Left ventricle myocardium superior (tissue), 1 donor: ENCODE measurements around the gene KEAP1. TPM values are rescaled to one million over a fixed set of nuclear protein-coding genes. Genes with fewer than 3 reads are reported as not detected.
"Not testable (repeated sequence)": the region's sequence is repeated elsewhere in the genome, so short reads cannot be mapped to it uniquely, and the experiment has no call there.

Experiments
- ATAC-seq: fragments of 200-7000 bp; cut with Tn5 transposase; one replicate; pipeline ENCODE4 v1.9.1; 2020; ENCODE audit warnings: mild to moderate bottlenecking, moderate library complexity
- DNase-seq: peaks from one replicate; pipeline ENCODE4 v3.0.0-alpha.2; 2020
- intact Hi-C: fragments of 100-400 bp; cut with micrococcal nuclease; formaldehyde crosslinking; loops from one replicate; pipeline ENCODE4 v1.11.0; 2022
- long read RNA-seq: library from polyadenylated mRNA; unstranded; transcript quantifications from one replicate; pipeline ENCODE4 v2.0.0, GENCODE V29; 2021
- total RNA-seq: library from RNA; stranded (reverse); fragmentation: NEBNext Ultra II Directional; extraction: Animal tissue kit (Norgen Biotek cat#: 25700); gene quantifications from one replicate; pipeline ENCODE4 v1.2.1, GENCODE V29; 2021
- donor health status: DM: no; HTN: yes; CAD: no; lungs with severe emphysema.

KEAP1 gene
- 87.7 TPM for total RNA-seq
- long read RNA-seq, transcript KEAP1-201 (6 exons, 2,955 nt): minor isoform, 44 of 397 reads
- long read RNA-seq, transcript KEAP1-202 (6 exons, 2,648 nt): major isoform, 252 of 397 reads
- long read RNA-seq, partial matches to known transcripts: 73 of 397 reads
- long read RNA-seq, other reads (novel, unspliced or antisense): 26 of 397 reads

DNA sequence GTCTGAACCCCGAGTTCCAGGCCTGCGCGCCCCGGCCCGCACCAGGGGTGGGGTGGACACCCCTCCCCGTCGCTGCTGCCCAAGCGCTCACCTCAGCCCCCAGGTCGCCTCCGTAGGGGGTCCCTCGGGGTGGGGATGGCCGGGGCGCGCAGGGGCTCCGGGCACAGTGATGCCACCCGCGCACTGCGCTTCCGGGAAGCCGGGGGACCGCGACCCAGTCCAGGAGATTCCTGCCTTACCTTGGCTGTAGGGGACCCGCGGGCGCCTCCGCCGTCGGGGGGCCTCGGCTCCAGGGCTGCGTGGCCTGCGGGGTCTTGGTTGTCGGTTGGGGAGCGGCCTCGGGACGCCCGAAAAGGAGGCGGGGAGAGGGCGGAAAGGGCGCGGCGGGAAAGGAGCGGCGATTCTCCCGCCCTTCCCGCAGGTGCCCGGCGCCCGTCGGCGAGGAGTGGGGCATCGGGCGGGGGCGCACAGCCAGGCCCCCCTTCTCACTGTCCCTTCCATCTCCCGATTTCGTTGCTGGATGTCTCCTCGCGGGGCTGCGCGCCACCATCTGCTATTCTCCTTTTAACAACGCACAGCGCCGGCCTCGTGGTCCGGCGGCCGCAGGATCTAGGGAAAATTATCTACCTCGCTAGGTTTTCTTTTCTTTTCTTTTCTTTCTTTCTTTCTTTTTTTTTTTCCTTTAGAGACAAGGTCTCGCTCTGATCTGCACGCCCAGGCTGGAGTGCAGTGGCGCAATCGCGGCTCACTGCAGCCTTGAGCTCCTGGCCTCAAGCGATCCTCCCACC, at the start of gene KEAP1:
Gene KEAP1 (minus strand): TSS at position 355 of the 788 bp plus-strand sequence. CDS start 3,323 bp downstream, outside the sequence.
- peak; percentile 26 for ATAC-seq
- DNase-seq: peak; percentile 65
- intact Hi-C loops: no loop called here

DNA sequence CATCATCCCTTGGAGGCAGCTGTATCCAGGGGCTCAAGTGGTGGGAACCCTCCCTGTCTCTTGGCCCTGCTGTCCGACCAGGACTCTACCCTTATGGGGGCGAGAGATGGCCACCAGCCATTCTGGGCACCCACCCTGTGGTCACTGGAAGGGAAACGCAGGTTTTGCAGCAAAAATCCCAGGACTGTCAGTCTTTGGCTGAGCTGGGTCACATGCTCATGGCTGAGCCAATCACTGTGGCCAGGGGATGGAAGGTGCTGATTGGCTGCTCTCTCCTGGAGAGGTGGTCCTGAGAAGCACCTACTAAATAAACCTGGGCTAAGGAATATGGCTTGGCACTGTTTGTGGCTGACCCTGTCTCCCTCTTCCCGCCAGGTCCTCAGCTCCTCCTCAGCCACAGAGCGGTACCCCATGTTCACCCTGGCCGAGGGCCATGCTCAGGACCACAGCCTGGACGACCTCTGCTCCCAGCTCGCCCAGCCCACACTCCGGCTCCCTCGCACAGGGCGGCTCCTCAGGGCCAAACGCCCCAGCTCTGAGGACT, 49.4 kb upstream of the KEAP1 start:
- peak; percentile 19 for ATAC-seq
- DNase-seq: no peak
- intact Hi-C loops: no loop called here

- DNase-seq: no peak
- ATAC-seq: peak; percentile 5
- intact Hi-C loops: no loop called here
Observed at GRCh38 chr19:10551698-10552301, 48.6 kb upstream of the KEAP1 start.

DNA sequence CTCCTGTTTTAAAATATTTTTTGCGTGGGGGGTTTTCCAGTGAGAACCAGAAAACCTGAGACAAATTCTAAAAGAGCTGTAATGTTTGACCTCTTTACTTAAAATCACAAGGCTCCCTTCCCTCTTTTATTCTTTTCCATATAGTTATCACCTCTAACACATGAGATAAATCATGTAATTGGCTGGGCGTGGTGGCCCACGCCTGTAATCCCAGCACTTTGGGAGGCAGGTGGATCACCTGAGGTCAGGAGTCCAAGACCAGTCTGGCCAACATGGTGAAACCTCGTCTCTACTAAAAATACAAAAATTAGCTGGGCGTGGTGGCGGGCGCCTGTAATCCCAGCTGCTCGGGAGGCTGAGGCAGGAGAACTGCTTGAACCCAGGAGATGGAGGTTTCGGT, 47.9 kb upstream of the KEAP1 start:
- intact Hi-C loops: not testable (repeated sequence)

DNA sequence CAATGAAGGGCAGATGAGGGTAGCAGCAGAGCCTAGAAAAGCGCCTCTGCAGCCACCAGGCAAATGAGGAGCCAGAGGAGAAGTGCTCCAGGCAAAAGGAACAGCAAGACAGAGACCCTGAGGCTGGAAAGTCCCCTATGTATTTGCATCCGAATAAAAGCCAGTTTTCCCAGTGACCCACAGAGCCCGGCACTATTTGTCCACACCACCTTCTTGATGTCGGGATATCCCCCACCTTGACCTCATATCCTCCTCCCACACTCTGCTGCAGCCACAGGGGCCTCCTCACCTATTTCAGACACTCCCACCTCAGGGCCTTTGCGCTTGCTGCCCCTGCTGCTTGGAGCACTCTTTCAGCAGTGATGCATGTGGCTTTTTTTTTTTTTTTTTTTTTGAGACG, 47.2 kb upstream of the KEAP1 start:
- DNase-seq (no peak), ATAC-seq (no peak)
- intact Hi-C loops: no loop called here

More for the DNA sequence above, 47.9 kb upstream of the KEAP1 start:
- ATAC-seq, DNase-seq: not testable (repeated sequence)

GRCh38 chr19:10549733-10550132, 46.6 kb upstream of the KEAP1 start:
- ATAC-seq: no peak
- intact Hi-C loops: no loop called here
- no peak for DNase-seq

- ATAC-seq: no peak
- no peak for DNase-seq
- intact Hi-C loops: no loop called here
Observed at GRCh38 chr19:10548746-10549276, 45.7 kb upstream of the KEAP1 start.

DNA sequence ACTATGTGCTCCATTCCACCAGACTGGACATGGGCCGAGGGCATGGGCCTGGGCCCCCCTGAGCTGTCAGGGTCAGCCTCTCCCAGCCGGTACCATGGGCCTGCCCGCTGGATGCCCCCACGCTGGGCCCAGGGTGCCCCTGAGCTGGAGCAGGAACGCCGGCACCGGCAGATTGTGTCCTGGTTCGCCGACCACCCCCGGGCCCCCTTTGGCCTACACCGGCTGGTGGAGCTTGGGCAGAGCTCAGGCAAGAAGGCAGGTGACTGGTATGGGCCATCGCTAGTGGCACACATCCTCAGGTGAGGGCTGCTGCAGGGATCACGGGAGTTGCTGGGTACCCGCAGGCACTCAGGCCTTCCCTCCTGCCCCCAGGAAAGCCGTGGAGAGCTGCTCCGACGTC, 43.7 kb upstream of the KEAP1 start:
- intact Hi-C loops: no loop called here
- no peak for ATAC-seq
- no peak for DNase-seq

DNA sequence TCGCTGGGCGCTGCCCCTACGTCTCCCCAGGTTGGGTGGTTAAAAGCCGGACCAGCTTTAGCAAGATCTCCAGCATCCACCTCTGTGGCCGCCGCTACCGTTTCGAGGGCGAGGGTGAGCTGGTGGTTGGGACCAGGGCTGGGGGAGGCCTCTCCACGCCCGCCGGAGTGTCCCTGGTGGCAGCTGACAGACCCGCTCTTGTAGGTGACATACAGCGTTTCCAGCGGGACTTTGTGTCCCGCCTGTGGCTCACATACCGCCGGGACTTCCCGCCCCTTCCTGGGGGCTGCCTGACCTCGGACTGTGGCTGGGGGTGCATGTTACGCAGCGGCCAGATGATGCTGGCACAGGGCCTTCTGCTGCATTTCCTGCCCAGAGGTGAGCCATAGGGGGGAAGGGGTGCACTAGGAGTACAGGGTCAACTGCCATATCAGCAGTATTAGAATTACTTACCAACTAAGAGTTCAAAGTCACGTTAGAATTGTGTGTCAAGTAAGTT, 41.6 kb upstream of the KEAP1 start:
- intact Hi-C loops: no loop called here
- DNase-seq: no peak
- ATAC-seq: no peak

DNA sequence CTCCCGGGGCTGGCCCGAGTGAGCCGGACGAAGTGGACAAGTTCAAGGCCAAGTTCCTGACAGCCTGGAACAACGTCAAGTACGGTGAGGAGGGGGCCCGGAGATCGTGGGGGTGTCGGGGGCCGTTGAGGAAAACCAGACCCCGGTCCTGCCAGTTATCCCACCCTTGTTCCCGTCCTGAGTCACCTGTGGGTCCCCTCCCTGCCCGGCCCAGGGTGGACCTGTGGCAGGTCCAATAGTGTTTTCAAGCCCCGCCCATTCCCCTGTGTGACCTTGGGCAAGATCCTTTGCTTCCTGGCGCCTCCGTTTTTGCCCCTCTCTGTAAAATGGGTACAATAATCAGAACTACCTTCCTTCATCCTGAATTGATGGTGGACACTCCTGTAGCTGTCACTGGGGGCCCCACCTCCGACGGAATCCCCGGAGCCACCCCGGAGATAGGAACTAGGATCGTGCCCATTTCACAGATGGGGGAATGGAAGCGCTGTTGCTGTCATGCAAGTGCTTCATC, 41.1 kb upstream of the KEAP1 start:
- intact Hi-C loops: no loop called here
- DNase-seq (no peak), ATAC-seq (peak; percentile 39)

- ATAC-seq (peak; percentile 93), DNase-seq (peak; percentile 88)
- intact Hi-C loops: no loop called here
Observed at GRCh38 chr19:10543420-10544241, 40.5 kb upstream of the KEAP1 start, which contains the start of gene ATG4D. ATG4D (plus strand) TSS chr19:10543904; CDS start chr19:10544091, 187 bp downstream.

- DNase-seq (no peak), ATAC-seq (no peak)
- intact Hi-C loops: no loop called here
Observed at GRCh38 chr19:10543059-10543419, 39.9 kb upstream of the KEAP1 start.

- ATAC-seq, DNase-seq, intact Hi-C loops: not testable (repeated sequence)
Observed at GRCh38 chr19:10539016-10539415, 35.9 kb upstream of the KEAP1 start.

GRCh38 chr19:10538204-10538983, 35.2 kb upstream of the KEAP1 start:
- intact Hi-C loops: no loop called here
- DNase-seq (no peak), ATAC-seq (no peak)

- intact Hi-C loops: no loop called here
- DNase-seq (no peak), ATAC-seq (no peak)
Observed at GRCh38 chr19:10537668-10538067, 34.5 kb upstream of the KEAP1 start.

GRCh38 chr19:10535613-10536012, 32.5 kb upstream of the KEAP1 start:
- ATAC-seq: no peak
- DNase-seq: no peak
- intact Hi-C loops: no loop called here

DNA sequence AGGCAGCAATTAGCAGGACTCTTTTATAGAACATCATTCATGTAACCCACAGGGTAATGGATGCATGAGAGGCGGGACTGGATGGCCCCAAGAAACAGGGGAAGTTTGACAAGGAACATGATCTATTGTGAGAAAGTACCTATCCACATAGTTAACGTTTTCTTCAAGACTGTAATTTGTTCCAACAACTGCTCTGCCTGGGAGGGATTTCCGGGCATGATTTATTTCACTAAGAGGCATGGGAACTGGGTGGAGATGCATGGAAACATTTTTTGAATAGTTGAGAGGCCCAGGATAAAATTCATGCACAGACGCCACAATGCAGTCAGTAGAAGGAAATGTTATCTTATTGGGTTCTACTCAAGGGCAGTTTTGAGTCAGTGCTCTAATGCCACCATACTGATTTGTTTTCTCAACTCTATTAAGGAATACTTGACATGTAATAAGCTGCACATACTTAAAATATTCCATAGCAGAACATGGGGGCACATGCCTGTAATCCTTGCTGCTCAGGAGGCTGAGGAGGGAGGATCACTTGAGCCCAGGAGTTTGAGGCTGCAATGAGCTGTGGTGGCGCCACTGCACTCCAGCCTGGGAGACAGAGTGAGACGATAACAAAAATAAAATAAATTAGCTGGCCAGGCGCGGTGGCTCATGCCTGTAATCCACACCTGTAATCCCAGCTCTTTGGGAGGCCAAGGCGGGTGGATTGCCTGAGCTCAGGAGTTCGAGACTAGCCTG, 30.7 kb upstream of the KEAP1 start:
- intact Hi-C loops: no loop called here
- ATAC-seq (peak; percentile 33), DNase-seq (no peak)
